DOHH2 (cell line): ENCODE data around the gene CLASP2.

Experiments used
- H3F3A ChIP-seq: fragments of 200-600 bp; sonication (generic), shearing (Covaris generic); 2 replicates; pipeline ENCODE4 v1.6.0; 2016; ENCODE audit warnings: antibody characterized with exemption, mild to moderate bottlenecking; ENCODE audit not compliant: control insufficient read depth, insufficient read depth
- H3K27ac ChIP-seq: fragments of 200-600 bp; sonication (generic); 2 replicates; pipeline ENCODE4 v1.5.1; 2014; ENCODE audit warnings: low read depth, mild to moderate bottlenecking, low read length, moderate library complexity
- H3K27me3 ChIP-seq: fragments of 200-600 bp; sonication (generic); 2 replicates; pipeline ENCODE4 v1.6.1; 2014; ENCODE audit warnings: mild to moderate bottlenecking, low read length, mixed read lengths; ENCODE audit not compliant: control insufficient read depth
- H3K36me3 ChIP-seq: fragments of 200-600 bp; sonication (generic); 2 replicates; pipeline ENCODE4 v1.6.1; 2014; ENCODE audit warnings: mild to moderate bottlenecking, low read length, moderate library complexity, mixed read lengths; ENCODE audit not compliant: control insufficient read depth
- H3K4me1 ChIP-seq: fragments of 200-600 bp; sonication (generic); 2 replicates; pipeline ENCODE4 v1.6.1; 2014; ENCODE audit warnings: mild to moderate bottlenecking, low read length, mixed read lengths; ENCODE audit not compliant: control insufficient read depth
- H3K4me2 ChIP-seq: fragments of 200-600 bp; sonication (generic); 2 replicates; pipeline ENCODE4 v1.6.0; 2014; ENCODE audit warnings: mild to moderate bottlenecking, low read length, moderate library complexity
- H3K4me3 ChIP-seq: fragments of 200-600 bp; sonication (generic); 2 replicates; pipeline ENCODE4 v1.5.1; 2014; ENCODE audit warnings: mild to moderate bottlenecking, low read length, mixed read lengths
- H3K79me2 ChIP-seq: fragments of 200-600 bp; sonication (generic); 2 replicates; pipeline ENCODE4 v1.6.1; 2014; ENCODE audit warnings: mild to moderate bottlenecking, low read length, mixed read lengths; ENCODE audit not compliant: control insufficient read depth
- H3K9me2 ChIP-seq: fragments of 200-600 bp; sonication (generic); replicated peaks from 2 replicates; pipeline ENCODE4 v1.6.1; 2014; ENCODE audit warnings: mild to moderate bottlenecking, low read length, mixed read lengths; ENCODE audit not compliant: control insufficient read depth
- H3K9me3 ChIP-seq: fragments of 200-600 bp; sonication (generic); 2 replicates; pipeline ENCODE4 v1.6.1; 2014; ENCODE audit warnings: antibody characterized with exemption, low read length, mixed read lengths; ENCODE audit not compliant: control insufficient read depth, insufficient read depth
- H4K20me1 ChIP-seq: fragments of 200-600 bp; sonication (generic); 2 replicates; pipeline ENCODE4 v1.6.0; 2014; ENCODE audit warnings: low read depth, mild to moderate bottlenecking, antibody characterized with exemption, low read length, moderate library complexity; ENCODE audit not compliant: control insufficient read depth, insufficient read depth
- CTCF ChIP-seq: fragments of 200-600 bp; sonication (generic); IDR thresholded peaks from one replicate; pipeline ENCODE4 v1.5.1; 2014; ENCODE audit warnings: antibody characterized with exemption, mild to moderate bottlenecking, low read depth, low read length; ENCODE audit not compliant: poor library complexity, severe bottlenecking
- EZH2phosphoT487 ChIP-seq: fragments of 200-600 bp; sonication (generic); IDR thresholded peaks from 2 replicates; pipeline ENCODE4 v1.6.1; 2017; ENCODE audit warnings: borderline replicate concordance, mild to moderate bottlenecking, antibody characterized with exemption, low read length, moderate library complexity, mixed read lengths

Gene CLASP2

DNA sequence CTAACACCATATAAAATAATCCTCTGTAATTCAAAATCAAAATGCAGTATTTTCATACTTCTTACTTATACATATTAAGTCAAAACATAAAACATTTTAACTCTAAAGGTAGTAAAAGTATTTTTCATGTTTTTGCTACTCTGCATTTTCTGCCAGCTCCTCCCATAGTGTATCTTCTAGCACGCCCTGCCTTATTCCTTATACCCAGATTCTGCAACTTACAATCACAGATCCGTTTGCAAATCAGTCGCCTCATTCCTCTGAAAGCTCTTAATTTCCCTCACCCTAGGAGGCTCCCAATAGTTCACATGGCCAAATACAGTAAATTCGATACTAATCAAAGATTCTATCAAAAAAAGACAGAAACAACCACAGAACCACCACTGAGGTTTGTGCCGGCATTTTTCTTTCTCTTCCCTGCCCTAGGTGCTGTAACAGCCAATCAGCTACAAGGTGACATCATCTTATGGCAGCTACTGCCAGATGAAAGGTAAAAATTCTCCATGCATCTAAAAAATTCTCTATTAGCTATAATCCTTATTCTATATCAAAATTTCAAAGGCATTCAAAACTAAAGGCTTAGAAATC is 72.9 kb downstream of the CLASP2 start:
- H4K20me1 ChIP-seq, result no peaks in the 10 kb centered on the region
- H3K4me3 ChIP-seq, result no peak overlapping the region
- H3K9me2 ChIP-seq, result no peaks in the 10 kb centered on the region
- H3K36me3 ChIP-seq, result peaks cover 6% of the 10 kb centered on the region
- H3K4me1 ChIP-seq, result no peaks in the 10 kb centered on the region
- H3K4me2 ChIP-seq, result no peak overlapping the region
- TF ChIP-seq EZH2phosphoT487, result no peak
- TF ChIP-seq CTCF, result no peak
- H3K79me2 ChIP-seq, result peaks cover 17% of the 10 kb centered on the region
- H3K27me3 ChIP-seq, result no peaks in the 10 kb centered on the region
- H3K27ac ChIP-seq, result no peak overlapping the region
- H3F3A ChIP-seq, result peaks cover 3% of the 10 kb centered on the region
- no peaks in the 10 kb centered on the region for H3K9me3 ChIP-seq

- H3K79me2 ChIP-seq, result peaks cover 14% of the 10 kb centered on the region
- H3K4me3 ChIP-seq, result no peak overlapping the region
- peaks cover 6% of the 10 kb centered on the region for H3K36me3 ChIP-seq
- no peak overlapping the region for H3K4me2 ChIP-seq
- H3F3A ChIP-seq, result peaks cover 3% of the 10 kb centered on the region
- H3K9me3 ChIP-seq, result no peaks in the 10 kb centered on the region
- H3K4me1 ChIP-seq, result no peaks in the 10 kb centered on the region
- no peak overlapping the region for H3K27ac ChIP-seq
- H4K20me1 ChIP-seq, result no peaks in the 10 kb centered on the region
- H3K27me3 ChIP-seq, result no peaks in the 10 kb centered on the region
- H3K9me2 ChIP-seq, result no peaks in the 10 kb centered on the region
- TF ChIP-seq CTCF (no peak), EZH2phosphoT487 (no peak)
Measured at GRCh38 chr3:33644582-33644981, 73.5 kb downstream of the CLASP2 start.

GRCh38 chr3:33642806-33643205 is 75.2 kb downstream of the CLASP2 start:
- Histone ChIP-seq H3K9me3 (no peaks in the 10 kb centered on the region), H3K9me2 (no peaks in the 10 kb centered on the region), H3K36me3 (peaks cover 6% of the 10 kb centered on the region), H3K27me3 (no peaks in the 10 kb centered on the region), H3K27ac (no peak overlapping the region), H3K79me2 (peaks cover 4% of the 10 kb centered on the region; the same call in 1 of the 2 replicates), H3K4me3 (no peak overlapping the region), H3K4me1 (no peaks in the 10 kb centered on the region), H3K4me2 (no peak overlapping the region), H4K20me1 (no peaks in the 10 kb centered on the region), H3F3A (peaks cover 3% of the 10 kb centered on the region)
- TF ChIP-seq CTCF (no peak), EZH2phosphoT487 (no peak)
